Activated CD4-positive, CD25-positive, alpha-beta regulatory T cell treated with anti-CD3 and anti-CD28 coated beads, Interleukin-2, amount 50 U/mL, for 16 hours (primary cell): Measurements from ENCODE around the gene SPSB3.

Experiments used
- DNase-seq: peaks from one replicate; pipeline ENCODE4 v3.0.0-alpha.2; 2020; ENCODE audit warnings: low read depth, low spot score

SPSB3 gene

DNA sequence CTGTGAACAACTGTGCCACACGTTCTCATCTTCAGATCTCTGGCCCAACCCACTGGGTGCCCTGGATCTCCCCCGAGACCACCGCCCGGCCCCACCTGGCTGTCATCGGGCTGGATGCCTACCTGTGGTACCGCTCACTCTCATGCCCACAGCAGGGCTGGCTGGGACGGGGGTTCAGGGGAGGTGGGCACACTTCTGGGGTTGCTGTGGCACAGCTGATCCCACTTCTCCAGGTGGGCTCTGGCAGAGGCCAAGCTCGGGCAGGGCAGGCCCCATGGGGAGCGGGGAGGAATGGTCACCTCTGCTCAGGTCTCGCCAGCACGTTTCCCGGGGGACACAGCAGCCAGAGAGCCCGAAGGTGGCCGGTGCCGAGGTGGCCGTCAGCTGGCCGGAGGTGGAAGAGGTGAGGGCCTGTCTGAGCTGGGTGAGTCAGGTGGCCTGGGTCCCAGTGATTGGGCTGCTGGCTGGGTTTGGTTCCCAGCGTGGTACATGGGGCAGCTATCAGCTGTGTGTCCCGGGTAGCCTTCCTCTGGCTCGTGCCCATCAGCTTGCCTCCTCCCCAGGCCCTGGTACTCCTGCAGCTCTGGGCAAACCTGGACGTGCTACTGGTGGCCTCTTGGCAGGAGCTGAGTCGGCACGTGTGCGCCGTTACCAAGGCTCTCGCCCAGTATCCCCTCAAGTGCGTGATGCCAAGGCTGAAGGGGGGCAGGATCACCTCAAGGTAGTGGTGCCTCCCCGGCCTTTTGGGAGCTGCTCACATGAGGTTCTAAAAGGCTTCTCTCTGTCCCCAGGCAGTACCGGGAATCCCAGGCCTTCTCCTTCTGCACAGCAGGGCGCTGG is 7.1 kb downstream of the SPSB3 start:
- DNase-seq = no peak

DNA sequence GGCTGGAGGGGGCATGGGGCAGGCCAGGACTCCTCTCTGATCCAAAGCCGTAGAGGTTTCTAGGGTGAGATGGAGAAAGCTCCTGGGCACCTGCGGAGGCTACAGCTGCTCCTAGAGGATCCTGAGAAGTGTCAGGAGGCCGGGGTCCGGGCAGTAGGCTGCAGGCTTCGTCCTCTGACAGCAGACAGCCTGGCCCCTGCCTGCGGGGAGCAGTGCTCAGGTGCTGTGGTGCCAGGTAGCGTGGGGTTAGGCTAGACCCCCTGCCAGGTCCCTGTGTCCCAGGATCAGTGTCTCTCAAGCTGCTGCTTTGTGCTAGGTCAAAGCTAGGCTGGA is 8.0 kb downstream of the SPSB3 start:
- DNase-seq = no peak

DNA sequence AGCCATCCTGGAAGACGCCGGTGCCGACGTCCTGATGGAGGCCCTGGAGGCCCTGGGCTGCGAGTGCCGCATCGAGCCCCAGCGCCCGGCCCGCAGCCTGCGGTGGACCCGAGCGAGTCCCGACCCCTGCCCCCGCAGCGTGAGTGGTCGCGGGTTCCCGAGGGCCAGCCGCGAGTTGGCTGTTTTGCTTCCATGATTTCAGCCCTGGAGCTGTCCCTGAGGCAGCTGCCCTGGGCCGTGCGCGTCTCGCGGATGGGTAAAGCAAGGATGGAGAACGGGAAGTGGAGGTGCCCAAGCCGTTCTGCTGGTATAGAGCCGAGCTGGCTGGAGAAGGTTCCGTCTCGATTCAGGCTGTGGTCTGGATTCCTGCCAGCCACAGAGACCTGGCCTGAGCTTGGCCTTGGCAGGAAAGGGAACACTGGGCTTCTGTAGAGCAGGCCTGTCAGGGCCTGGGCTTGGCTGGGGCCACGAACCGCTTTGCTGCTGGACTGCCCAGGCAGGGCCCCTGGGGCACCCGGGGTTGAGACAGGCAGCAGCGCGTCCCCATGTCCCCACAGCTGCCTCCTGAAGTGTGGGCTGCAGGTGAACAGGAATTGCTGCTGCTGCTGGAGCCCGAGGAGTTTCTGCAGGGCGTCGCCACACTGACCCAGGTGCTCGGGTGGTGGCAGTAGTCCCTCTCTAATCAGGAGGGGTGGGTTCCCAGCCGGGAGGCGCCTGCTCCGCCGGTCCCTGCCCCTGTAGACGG is 8.5 kb downstream of the SPSB3 start:
- DNase-seq = no peak

DNA sequence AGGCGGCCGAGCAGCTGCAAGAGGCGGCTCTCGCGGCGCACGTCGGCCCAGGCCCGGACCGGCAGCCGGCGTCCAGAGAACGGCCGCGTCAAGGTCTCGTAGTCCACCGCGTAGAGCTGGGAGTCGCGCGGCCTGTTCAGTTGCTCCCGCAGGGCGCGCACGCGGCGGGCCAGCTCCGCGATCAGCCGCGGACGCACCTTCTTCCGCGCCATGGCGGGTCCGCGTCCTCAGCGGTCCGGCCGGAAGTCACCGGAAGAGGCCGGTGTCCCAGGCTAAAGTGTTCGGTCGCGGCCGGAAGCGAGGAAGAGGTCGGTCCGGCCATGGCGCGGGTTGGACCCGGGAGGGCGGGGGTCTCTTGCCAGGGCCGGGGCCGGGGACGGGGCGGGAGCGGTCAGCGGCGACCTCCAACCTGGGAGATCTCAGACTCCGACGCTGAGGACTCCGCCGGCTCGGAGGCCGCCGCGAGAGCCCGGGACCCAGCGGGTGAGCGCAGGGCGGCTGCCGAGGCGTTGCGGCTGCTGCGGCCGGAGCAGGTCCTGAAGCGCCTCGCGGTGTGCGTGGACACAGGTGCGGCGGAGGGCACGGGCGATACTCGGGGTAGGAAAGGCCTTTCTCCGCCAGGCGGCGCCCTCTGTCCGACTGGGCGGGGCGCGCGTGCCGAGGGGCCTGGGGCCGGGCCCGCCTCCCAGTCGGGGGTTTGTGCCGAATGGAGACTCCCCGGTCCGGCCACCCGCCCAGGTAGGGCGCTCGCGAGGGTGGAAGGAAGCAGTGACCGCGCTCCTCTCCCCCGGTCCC is 9.3 kb downstream of the SPSB3 start, which contains the start of gene MRPS34:
Gene MRPS34, minus strand, starts transcription at position 227 of the 795 bp plus-strand sequence. Its CDS starts 15 bp downstream, at position 212.
- peak; percentile 67 for DNase-seq

DNA sequence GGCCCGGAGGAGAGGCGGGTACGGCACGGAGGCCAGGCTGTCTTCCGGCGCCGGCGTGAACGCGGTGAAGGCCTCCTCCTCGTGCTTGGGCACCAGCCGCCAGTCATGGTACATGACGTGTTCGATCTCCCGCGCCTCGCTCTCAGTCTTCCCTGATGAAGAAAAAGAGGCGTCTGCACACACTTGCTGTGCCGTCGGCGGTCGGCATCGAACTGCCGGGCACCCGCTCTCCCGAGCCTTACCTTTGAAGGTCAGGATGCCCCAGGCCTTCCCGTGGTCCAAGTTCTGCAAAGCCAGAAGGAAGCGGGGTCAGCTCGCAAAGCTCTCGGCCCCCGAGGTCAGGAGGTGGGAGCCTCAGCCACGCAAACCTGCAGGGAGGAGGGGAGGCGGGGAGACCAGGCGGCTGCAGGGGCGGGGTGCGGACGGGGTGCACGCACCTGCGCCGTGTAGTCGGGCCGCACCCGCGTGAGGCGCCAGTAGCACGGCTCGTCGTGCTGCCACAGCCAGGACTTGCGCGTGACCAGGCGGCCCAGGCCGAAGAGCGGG is 9.9 kb downstream of the SPSB3 start, which contains the start of gene EME2:
Gene EME2, plus strand, starts transcription at position 449 of the 546 bp plus-strand sequence. CDS start 418 bp downstream, outside the sequence.
- no peak for DNase-seq

DNA sequence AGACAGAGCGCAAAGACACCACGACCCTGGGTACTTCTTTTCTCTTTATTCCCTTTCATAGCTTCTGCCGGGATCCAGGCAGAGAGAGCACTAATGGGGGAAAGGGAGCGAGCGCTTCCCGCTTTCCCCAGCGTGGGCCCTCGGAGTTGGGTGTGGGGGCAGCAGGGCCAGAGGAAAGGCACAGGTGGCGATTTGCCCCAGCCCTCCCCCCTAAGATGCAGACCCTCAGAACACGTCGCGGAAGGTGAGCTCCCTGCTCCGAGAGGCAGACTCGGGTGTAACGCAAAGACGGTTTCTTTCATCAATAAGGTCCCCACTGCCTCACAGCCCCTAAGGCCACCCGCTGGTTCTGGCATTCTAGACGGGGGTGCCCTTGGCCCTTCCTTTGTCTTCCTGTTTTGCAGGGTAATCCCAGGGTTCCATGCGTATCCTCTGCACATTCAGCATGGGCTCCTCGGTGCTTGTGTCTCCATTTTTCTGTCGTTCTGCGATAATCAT is 10.5 kb downstream of the SPSB3 start:
- no peak for DNase-seq

DNA sequence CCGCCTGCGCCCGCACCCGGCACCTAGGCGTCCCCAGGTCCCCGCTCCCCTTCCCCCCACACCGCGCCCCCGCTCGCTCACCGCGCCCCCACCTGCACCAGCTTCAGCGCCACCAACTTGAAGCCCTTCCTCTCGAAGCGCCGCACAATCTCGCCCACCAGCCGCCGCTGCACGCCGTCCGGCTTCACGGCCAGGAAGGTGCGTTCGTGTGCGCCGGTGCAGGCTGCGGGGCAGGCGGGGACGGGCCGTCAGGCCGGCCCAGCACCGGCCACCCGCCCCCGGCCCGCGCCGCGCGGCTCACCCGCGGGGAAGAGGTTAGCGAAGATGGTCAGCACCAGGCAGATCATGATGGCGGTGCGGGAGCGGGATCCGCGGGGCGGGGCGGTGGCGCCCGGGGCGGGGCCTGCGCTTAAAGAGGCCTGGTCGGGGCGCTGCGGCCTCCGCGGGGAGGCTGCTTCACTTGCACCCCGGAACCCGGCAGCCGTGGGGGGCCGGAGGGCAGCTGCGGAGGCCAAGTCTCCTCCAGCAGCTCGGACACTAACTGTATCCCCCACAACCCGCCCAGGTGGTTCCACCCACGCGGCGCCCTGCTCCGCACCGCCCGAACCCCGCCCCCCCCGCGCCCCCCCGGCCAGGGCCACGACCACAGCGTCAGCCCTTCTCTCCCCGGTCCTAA is 11.0 kb downstream of the SPSB3 start, which contains the start of gene NME3:
Gene NME3, minus strand, starts transcription at position 356 of the 676 bp plus-strand sequence. Its CDS starts 9 bp downstream, at position 347.
- peak; percentile 56 for DNase-seq

DNA sequence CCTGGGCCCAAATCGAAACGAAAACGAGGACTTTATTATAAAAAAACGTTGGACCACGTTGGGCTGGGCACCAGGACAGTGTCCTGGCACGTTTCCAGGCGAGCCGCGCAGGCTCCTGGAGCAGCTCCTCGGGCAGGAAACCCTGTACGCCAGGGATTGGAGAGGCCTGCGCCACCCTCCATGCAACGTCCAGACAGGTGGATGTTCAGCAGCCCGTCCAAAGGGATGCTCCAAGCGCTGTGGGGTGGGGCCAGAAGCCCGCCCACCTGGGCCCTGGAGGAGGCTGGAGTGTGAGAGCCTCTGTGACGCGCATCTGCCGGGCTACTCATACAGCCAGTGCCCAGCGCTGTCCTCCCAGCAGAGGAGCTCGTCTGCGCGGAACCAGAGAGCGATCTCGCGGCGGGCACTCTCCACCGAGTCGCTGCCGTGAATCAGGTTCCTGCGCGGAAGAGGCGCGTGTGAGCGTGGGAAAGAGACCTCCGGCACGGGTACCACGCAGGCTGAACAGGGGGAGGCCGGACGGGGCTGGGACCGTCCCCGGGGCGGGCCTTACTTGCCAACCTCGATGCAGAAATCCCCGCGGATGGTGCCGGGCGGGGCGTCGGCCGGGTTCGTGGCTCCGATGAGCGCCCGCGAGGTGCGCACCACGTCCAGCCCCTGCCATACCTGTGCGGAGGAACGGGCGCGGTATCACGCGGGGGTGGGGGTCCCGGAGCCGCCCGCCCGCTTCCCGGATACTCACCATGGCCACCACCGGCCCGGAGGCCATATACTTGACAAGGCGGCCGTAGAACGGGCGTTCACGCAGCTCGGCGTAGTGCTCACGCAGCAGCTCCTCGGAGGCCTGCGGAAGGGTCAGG is 11.8 kb downstream of the SPSB3 start:
- no peak for DNase-seq

DNA sequence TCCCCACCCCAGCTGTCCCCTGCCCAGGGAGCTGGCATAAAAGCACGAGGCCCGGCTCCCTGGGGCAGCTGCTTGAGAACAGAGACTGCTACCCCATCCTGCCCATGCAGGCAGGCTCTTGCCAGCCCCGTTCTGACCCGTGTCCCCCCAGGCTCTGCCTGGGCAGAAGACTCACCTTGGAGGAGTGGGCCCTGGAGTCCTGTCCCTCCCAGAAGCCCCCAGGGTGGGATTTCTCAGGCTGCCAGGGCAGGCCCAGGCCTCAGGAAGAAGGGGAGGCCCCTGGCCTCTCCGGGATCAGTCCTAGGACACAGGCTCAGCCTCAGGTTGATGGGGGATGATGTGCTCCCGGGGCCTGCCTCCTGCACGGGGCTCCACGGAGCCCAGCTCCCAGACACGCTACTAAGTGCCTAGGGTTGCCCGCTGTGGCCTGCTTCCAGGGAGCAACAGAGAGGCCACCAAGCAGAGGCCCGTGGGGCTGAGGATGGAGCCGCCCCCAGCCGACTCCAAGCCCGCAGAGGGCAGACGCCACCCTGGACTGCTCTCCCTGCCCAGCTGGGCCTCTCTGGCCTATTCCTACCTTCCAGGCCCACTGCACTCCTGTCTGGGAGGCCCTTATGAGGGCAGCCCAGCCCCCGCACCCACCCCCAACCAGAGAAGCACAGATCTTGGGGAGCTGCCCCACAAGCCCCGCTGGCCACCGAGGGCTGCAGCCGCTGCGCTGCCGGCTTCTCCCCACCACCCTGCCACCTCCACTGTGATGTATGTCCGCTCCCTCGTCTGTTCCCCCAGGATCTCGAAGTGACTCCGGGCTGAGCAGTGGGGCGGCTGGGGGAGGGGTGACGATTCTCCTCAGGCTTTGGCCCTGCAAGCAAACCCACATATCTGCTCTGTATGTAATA is 12.7 kb downstream of the SPSB3 start:
- no peak for DNase-seq

DNA sequence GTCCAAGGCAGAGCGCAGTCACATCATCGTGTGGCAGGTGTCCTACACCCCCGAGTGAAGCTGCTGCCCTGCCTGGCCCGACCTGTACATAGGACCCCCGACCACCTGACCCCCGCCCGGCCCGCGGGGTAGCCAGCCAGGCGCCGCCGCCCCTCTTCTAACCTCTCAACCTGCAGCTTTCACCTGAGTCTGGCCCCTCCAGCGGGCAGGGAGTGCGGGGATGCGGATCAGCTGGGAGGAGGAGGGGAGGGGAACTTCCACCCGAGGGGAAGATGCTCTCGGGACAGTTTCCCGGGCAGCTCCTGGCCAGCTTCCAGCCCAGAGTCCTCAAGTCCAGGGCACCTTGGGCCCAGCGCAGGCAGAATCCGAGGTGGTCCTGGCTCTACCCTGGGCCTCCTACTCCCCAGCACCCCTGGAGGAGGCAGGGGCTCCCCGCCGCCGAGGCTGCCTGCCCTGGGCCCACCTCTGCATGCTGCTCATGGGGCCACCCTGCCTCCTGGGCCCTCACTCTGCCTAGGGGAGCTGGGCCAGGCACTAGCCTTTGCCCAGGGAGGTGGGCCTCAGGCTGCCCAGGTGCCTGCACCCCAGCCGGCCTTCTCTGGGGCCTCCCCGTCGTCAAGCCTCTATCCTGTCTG is 13.5 kb downstream of the SPSB3 start:
- DNase-seq = no peak

DNA sequence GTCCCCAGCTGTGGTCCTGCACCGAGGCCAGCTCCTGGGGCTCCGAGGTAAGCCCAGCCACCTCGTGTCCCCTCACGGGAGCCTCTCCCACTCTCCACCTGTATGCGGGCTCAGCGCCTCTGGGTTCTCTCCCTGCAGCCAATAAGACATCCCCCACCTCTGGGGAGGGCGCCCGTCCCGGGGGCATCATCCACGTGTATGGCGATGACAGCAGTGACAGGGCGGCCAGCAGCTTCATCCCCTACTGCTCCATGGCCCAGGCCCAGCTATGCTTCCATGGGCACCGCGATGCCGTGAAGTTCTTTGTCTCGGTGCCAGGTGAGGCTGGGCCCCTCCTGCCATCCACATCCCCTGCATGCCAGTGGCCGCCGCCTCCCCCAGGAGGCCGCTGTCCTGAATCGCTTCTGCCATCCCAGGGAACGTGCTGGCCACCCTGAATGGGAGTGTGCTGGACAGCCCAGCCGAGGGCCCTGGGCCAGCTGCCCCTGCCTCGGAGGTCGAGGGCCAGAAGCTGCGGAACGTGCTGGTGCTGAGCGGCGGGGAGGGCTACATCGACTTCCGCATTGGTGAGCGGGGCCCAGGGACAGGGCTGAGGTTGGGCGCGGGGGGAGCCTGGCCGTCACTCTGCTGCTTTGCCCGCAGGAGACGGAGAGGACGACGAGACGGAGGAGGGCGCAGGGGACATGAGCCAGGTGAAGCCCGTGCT is 14.2 kb downstream of the SPSB3 start:
- no peak for DNase-seq

DNA sequence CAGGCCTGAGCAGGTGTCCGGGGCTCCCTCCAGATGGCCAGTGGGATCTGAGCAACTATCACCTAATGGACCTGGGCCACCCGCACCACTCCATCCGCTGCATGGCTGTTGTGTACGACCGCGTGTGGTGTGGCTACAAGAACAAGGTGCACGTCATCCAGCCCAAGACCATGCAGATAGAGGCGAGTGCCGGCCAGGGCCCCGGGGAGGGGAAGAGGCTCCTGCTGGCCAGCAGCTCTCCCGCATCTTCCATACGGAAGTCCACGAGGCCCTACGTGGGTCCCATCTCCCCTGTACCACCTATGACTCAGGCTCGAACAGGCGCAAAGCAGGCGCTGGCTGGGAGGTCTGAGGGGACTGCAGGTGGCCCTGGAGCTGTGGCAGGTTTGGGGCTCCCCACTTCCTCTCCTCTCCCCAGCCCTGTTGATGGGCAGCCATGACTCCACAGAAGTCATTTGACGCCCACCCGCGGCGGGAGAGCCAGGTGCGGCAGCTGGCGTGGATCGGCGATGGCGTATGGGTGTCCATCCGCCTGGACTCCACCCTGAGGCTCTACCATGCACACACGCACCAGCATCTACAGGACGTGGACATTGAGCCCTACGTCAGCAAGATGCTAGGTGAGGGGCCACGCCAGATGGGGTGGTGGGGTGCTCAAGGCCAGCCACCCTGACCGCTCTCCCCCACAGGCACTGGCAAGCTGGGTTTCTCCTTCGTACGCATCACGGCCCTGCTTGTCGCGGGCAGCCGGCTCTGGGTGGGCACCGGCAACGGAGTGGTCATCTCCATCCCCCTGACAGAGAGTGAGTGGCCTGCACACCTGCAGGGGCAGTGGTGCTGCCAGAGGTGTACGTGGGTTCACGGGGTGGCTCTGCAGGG is 15.0 kb downstream of the SPSB3 start:
- no peak for DNase-seq

DNA sequence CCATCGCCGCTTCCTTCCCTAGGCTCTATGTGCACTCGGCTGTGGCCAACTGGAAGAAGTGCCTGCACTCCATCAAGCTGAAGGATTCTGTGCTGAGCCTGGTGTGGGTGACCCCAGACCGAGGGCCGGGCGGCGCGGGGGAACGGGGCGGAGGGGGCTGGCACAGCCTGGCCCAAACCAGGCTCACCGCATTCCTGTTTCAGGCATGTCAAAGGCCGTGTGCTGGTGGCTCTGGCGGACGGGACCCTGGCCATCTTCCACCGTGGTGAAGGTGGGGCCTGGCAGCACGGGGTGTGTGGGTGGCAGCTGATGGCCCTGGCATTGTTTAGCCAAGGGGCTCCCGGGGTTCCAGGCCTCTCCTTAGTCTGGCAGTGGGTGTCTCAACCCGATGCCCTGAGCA is 15.7 kb downstream of the SPSB3 start:
- DNase-seq = no peak

DNA sequence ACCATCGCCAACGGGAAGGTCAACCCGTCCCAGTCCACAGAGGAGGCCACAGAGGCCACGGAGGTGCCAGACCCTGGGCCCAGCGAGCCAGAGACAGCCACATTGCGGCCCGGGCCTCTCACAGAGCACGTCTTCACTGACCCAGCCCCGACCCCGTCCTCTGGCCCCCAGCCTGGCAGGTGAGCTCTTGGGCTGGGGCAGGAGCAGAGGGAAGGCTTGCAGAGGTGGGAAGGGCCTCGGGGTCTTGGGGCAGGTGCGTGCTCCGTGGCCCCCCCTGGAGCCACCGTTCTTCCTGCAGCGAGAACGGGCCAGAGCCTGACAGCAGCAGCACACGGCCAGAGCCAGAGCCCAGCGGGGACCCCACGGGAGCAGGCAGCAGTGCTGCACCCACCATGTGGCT is 16.1 kb downstream of the SPSB3 start:
- no peak for DNase-seq

DNA sequence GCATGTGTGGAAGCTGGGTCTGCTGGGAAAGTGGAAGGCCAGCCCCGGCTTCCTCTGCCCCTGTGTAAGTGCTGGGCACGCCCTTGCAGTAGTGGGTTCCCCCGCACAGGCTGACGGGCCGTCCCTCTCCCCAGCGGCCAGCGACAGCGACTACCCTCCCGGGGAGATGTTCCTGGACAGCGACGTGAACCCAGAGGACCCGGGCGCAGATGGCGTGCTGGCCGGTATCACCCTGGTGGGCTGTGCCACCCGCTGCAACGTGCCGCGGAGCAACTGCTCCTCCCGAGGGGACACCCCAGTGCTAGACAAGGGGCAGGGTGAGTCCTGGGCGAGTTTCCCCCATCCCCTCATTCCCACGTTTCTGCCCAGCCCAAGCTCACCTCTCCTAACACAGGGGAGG is 16.5 kb downstream of the SPSB3 start:
- DNase-seq = no peak

DNA sequence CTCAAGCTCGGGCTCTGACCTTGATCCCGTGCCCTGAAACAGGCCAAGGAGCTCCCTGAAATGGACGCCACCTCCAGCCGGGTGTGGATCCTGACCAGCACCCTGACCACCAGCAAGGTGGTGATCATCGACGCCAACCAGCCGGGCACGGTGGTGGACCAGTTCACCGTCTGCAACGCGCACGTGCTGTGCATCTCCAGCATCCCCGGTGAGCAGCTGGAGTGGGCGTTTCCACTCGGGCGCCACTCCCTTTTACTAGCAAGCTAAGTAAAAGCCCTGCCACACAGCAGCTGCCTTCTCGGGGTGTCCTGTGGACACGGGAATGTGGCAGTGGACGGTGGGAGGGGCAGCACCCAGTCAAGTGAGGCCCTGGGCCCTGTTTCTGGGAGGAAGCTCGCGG is 17.4 kb downstream of the SPSB3 start:
- DNase-seq = no peak
